ENCODE measurements around the gene RNF126.
"Not testable (repeated sequence)": the region's sequence is repeated elsewhere in the genome, so short reads cannot be mapped to it uniquely, and the experiment has no call there.

- not testable (repeated sequence) for TF ChIP-seq CTCF, POLR2A (IDR thresholded peaks at IDR 0.05)
These were observed 33.5 kb downstream of the RNF126 start for GRCh38 chr19:629515-629914.

All from body of pancreas (tissue), 4 donors.